ENCODE measurements around the gene KIAA1217. TPM values are rescaled to one million over a fixed set of nuclear protein-coding genes. Genes with fewer than 3 reads are reported as not detected.

Gene KIAA1217
- total and polyA plus RNA-seq, 7 experiments from 2014 or later, result 0.03 to 2.1 (median 0.15) TPM; not detected in 4

DNA sequence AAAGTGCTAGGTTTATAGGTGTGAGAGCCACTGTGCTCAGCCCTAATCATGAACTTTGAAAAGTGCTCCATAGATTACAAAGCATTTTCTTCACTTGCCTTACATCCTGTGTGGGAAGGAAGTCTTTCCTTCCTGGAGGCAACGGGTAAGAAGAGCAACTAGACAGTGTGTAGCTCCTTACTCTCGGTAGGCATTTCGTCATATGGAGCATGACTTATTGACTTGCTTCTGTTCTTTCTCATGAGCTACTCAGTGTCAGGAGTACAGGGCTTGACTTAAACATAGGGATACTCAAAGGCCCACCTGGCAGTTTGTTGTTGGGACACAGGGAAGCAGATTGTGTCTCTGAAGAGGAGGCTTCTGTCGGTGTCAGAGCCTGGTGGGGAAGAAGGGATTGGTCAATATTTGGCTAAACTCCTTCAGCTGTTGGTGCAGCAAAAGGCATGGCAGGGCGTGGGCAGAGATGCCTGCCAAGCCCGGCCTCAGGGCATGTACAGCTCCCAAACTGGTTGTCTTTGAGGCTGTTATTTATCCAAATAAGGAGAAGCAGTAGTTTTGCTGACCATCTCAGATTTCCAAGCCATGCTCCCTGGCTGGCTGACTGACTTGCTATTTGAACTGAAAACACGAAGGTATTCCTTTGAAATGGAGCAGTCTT lies 248.9 kb downstream of the KIAA1217 start:
- H3K4me1 ChIP-seq (ENCODE audit: control insufficient read depth in 2 of 2, insufficient read depth in 2 of 2, low read length in 2 of 2), result no peaks in the 10 kb centered on the region
- no peak for DNase-seq
- peaks cover 0 to 4% of the 10 kb centered on the region in 2 donors for H3K27me3 ChIP-seq (ENCODE audit: control insufficient read depth in 2 of 2, insufficient read depth in 2 of 2, low read length in 2 of 2)
- no peaks in the 10 kb centered on the region for H3K36me3 ChIP-seq (ENCODE audit: control insufficient read depth in 2 of 3, insufficient read depth in 3 of 3, low read length in 3 of 3)
- ChIA-PET CTCF (no interaction called here), POLR2A (no interaction called here)
- H3K4me3 ChIP-seq (ENCODE audit: low read length), result no peak overlapping the region
- intact Hi-C loops (cut with micrococcal nuclease), result no loop called here
- H3K9me3 ChIP-seq (ENCODE audit: control insufficient read depth in 2 of 3, low read length in 3 of 3), result no peaks in the 10 kb centered on the region
- no peak overlapping the region for H3K27ac ChIP-seq (ENCODE audit: low read depth, low read length)
- Mint-ChIP-seq H3K27ac (no peak overlapping the region), H3K4me3 (no peak overlapping the region), H3K9me3 (peaks cover 0 to 3% (median 0%) of the 10 kb centered on the region in 11 donors), H3K27me3 (peaks cover 16 to 33% (median 30%) of the 10 kb centered on the region in 5 donors), H3K4me1 (peaks cover 0 to 11% (median 2%) of the 10 kb centered on the region in 7 donors), H3K36me3 (no peaks in the 10 kb centered on the region)
- no peak for ATAC-seq

DNA sequence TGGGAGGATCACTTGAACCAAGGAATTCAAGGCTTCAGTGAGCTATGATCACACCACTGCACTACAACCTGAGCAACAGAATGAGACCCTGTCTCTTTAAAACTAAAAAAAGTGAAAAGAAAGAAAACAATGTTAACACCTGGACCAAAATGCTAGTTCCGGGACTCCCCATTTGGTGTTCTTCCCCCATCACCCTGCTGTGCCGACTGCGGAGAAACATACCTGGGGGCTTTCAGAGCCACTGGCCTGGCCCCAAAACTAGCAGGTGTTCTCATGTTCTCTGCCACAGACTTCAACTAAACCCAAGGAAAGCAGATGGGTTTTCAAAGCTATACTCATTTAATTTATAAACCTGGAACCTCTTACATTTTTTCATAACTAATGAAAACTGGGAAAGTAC lies 250.9 kb downstream of the KIAA1217 start:
- Histone ChIP-seq H3K36me3 (ENCODE audit: control insufficient read depth in 2 of 3, insufficient read depth in 3 of 3, low read length in 3 of 3) (no peaks in the 10 kb centered on the region), H3K9me3 (ENCODE audit: control insufficient read depth in 2 of 3, low read length in 3 of 3) (no peaks in the 10 kb centered on the region), H3K27me3 (ENCODE audit: control insufficient read depth in 2 of 2, insufficient read depth in 2 of 2, low read length in 2 of 2) (no peaks in the 10 kb centered on the region), H3K27ac (ENCODE audit: low read depth, low read length) (no peak overlapping the region), H3K4me3 (ENCODE audit: low read length) (no peak overlapping the region), H3K4me1 (ENCODE audit: control insufficient read depth in 2 of 2, insufficient read depth in 2 of 2, low read length in 2 of 2) (no peaks in the 10 kb centered on the region)
- peaks cover 0 to 6% (median 0%) of the 10 kb centered on the region in 5 donors for H3K36me3 Mint-ChIP-seq
- peaks cover 14 to 30% (median 20%) of the 10 kb centered on the region in 5 donors for H3K27me3 Mint-ChIP-seq
- intact Hi-C loops (cut with micrococcal nuclease), result loop anchor here in 1 of 2 donors (10.0 kb wide), 3 partner anchors 265 to 1365 kb away; partner anchors contain the start of genes ARHGAP21 and MSRB2
- CTCF ChIA-PET, result no interaction called here
- POLR2A ChIA-PET, result no interaction called here
- H3K4me3 Mint-ChIP-seq, result no peak overlapping the region
- H3K9me3 Mint-ChIP-seq, result peaks cover 0 to 8% (median 0%) of the 10 kb centered on the region in 11 donors
- DNase-seq (no peak), ATAC-seq (no peak)
- H3K4me1 Mint-ChIP-seq, result peaks cover 4 to 30% (median 11%) of the 10 kb centered on the region in 7 donors
- H3K27ac Mint-ChIP-seq, result no peak overlapping the region

DNA sequence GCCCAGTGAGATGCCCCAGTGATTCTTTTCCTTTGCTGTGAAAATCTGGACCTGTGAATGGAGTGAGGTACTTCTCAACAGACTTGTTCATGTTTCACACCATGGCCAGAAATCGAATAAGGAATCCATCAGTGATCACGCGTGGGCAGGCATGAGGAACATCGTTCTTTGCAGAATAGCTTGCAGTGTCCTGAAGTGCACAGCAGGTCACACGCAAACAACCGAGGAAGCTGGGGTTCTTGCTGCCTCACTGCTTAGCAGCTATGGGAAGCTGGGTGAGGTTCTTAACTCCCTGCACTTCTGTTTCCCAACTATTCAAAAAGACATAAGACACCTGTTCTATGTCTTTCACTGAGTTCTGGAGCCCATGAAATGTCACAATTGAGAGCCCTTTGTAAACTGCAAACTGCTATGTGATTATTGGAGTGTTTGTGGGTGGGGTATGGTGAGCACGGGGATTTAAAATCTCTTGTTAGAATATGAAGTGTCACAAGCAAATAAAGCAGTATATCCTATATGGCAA lies 253.4 kb downstream of the KIAA1217 start:
- no peak overlapping the region for H3K4me3 ChIP-seq (ENCODE audit: low read length)
- H3K9me3 Mint-ChIP-seq, result peaks cover 0 to 8% (median 0%) of the 10 kb centered on the region in 11 donors
- ChIA-PET CTCF (no interaction called here), POLR2A (no interaction called here)
- H3K4me3 Mint-ChIP-seq, result no peak overlapping the region
- H3K9me3 ChIP-seq (ENCODE audit: control insufficient read depth in 2 of 3, low read length in 3 of 3), result no peaks in the 10 kb centered on the region
- no peak overlapping the region for H3K27ac ChIP-seq (ENCODE audit: low read depth, low read length)
- H3K4me1 Mint-ChIP-seq, result peaks cover 4 to 48% (median 14%) of the 10 kb centered on the region in 7 donors
- no peak for DNase-seq
- no peak for ATAC-seq
- intact Hi-C loops (cut with micrococcal nuclease), result loop anchor here in 1 of 2 donors (10.0 kb wide), 3 partner anchors 262 to 1368 kb away; partner anchors contain the start of genes ARHGAP21 and MSRB2
- no peaks in the 10 kb centered on the region for H3K27me3 ChIP-seq (ENCODE audit: control insufficient read depth in 2 of 2, insufficient read depth in 2 of 2, low read length in 2 of 2)
- H3K27me3 Mint-ChIP-seq, result peaks cover 5 to 17% (median 10%) of the 10 kb centered on the region in 5 donors
- no peaks in the 10 kb centered on the region for H3K4me1 ChIP-seq (ENCODE audit: control insufficient read depth in 2 of 2, insufficient read depth in 2 of 2, low read length in 2 of 2)
- H3K36me3 ChIP-seq (ENCODE audit: control insufficient read depth in 2 of 3, insufficient read depth in 3 of 3, low read length in 3 of 3), result no peaks in the 10 kb centered on the region
- peaks cover 0 to 6% (median 0%) of the 10 kb centered on the region in 5 donors for H3K36me3 Mint-ChIP-seq
- no peak overlapping the region for H3K27ac Mint-ChIP-seq

DNA sequence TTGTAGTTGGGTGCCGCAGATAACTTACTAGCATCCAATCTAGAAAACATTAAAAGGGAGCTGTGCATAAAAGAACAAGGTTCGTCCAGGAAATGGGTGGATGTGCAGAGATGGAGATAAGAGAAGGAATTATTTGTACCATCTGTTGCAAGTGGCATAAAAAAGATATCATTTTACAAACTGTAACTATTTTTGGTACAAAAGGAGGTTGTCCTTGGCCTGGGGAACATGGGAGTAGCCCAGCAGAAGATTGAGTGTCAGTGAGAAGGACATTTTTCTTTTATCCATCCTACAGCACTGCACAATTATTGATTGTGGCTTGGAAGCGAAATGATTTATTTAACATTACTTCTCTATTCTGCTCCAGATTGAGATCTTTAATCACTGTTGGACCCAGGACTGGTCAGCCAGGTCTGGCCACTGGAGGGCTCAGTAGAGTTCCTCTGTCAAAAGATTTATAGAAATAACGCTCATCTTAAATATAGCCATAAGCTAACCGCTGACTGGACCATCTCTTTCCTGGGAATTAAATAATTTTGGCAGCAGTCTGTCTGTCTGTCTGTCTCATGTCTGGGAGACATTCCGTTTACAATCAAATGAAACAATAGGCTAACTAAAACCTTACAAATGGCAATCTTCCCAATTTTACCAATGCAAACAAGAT lies 254.1 kb downstream of the KIAA1217 start:
- Histone ChIP-seq H3K27ac (ENCODE audit: low read depth, low read length) (no peak overlapping the region), H3K4me1 (ENCODE audit: control insufficient read depth in 2 of 2, insufficient read depth in 2 of 2, low read length in 2 of 2) (no peaks in the 10 kb centered on the region), H3K27me3 (ENCODE audit: control insufficient read depth in 2 of 2, insufficient read depth in 2 of 2, low read length in 2 of 2) (no peaks in the 10 kb centered on the region), H3K4me3 (ENCODE audit: low read length) (no peak overlapping the region), H3K36me3 (ENCODE audit: control insufficient read depth in 2 of 3, insufficient read depth in 3 of 3, low read length in 3 of 3) (no peaks in the 10 kb centered on the region), H3K9me3 (ENCODE audit: control insufficient read depth in 2 of 3, low read length in 3 of 3) (no peaks in the 10 kb centered on the region)
- intact Hi-C loops (cut with micrococcal nuclease), result loop anchor here in 1 of 2 donors (10.0 kb wide), 3 partner anchors 262 to 1368 kb away; partner anchors contain the start of genes ARHGAP21 and MSRB2
- Mint-ChIP-seq H3K4me1 (peaks cover 4 to 48% (median 14%) of the 10 kb centered on the region in 7 donors), H3K27me3 (peaks cover 5 to 14% (median 9%) of the 10 kb centered on the region in 5 donors), H3K27ac (peak overlapping the region in 1 of 9 donors; percentile 78), H3K36me3 (peaks cover 0 to 6% (median 0%) of the 10 kb centered on the region in 5 donors), H3K9me3 (peaks cover 0 to 8% (median 0%) of the 10 kb centered on the region in 11 donors), H3K4me3 (no peak overlapping the region)
- ATAC-seq (no peak), DNase-seq (no peak)
- ChIA-PET POLR2A (no interaction called here), CTCF (no interaction called here)

DNA sequence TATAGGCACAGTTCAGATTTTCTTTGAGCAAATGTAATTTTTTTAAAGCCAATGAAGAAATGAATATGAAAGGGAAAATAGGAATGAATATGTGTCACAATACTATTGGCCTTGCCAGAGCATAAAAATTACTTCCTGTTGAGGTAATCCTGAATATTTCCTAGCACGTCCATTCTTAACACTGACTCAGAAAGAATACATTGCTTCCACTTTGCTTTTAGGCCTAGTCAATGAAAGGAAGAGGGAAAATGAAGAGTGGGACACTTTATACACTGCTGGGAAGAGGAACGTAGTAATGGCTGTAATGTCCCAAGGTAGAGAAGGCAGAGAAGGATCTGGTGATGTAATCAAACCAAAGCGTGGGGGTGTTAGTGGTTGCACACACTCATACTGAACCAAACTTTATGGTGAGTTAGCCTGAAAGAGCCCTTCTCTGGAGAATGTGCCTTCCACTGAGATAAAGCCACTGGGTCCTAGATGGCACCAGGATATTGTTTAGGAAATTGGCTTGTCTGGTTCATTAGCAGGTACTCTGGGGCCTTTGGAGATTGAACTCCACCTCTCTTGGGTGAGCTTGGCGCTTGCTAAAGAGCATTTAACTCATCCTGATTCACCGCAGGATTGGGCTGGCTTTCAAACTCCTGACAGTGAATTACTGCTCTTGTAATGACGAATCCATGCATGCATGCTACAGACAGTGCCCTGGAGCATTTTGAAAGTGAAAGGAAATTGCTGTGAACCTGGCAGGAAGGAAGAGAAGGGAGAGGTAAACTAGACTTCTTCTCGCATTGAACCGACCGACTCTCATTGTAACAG lies 254.9 kb downstream of the KIAA1217 start:
- no peaks in the 10 kb centered on the region for H3K36me3 ChIP-seq (ENCODE audit: control insufficient read depth in 2 of 3, insufficient read depth in 3 of 3, low read length in 3 of 3)
- CTCF ChIA-PET, result interaction anchor here (0.7 kb wide), 1 partner anchor 42 kb away, joined by 3 read pairs; no protein-coding TSS in a partner anchor
- intact Hi-C loops (cut with micrococcal nuclease), result loop anchor here in 1 of 2 donors (10.0 kb wide), 3 partner anchors 261 to 1369 kb away; partner anchors contain the start of genes ARHGAP21 and MSRB2
- Mint-ChIP-seq H3K27ac (peak overlapping the region in 1 of 9 donors; percentile 78), H3K4me1 (peaks cover 4 to 49% (median 14%) of the 10 kb centered on the region in 7 donors), H3K4me3 (peak overlapping the region in 8 of 10 donors; percentile 9 to 82 (median 39)), H3K27me3 (peaks cover 0 to 10% (median 5%) of the 10 kb centered on the region in 5 donors), H3K36me3 (peaks cover 0 to 6% (median 0%) of the 10 kb centered on the region in 5 donors), H3K9me3 (peaks cover 0 to 8% (median 0%) of the 10 kb centered on the region in 11 donors)
- no peaks in the 10 kb centered on the region for H3K4me1 ChIP-seq (ENCODE audit: control insufficient read depth in 2 of 2, insufficient read depth in 2 of 2, low read length in 2 of 2)
- H3K4me3 ChIP-seq (ENCODE audit: low read length), result peak overlapping the region; percentile 6
- no peak overlapping the region for H3K27ac ChIP-seq (ENCODE audit: low read depth, low read length)
- POLR2A ChIA-PET, result no interaction called here
- H3K9me3 ChIP-seq (ENCODE audit: control insufficient read depth in 2 of 3, low read length in 3 of 3), result no peaks in the 10 kb centered on the region
- peak; percentile 8 for ATAC-seq
- peak in 1 of 9 donors; percentile 52 for DNase-seq
- H3K27me3 ChIP-seq (ENCODE audit: control insufficient read depth in 2 of 2, insufficient read depth in 2 of 2, low read length in 2 of 2), result no peaks in the 10 kb centered on the region
